ENCODE data around the gene FBLN1.

GRCh38 chr22:45576273-45576625 lies 73.6 kb downstream of the FBLN1 start:
- TF ChIP-seq EWSR1 (IDR thresholded peaks at IDR 0.05; ENCODE audit: borderline replicate concordance, low read depth, partially characterized antibody), result no peak
- TF ChIP-seq SMC3 (conservative IDR thresholded peaks at IDR 0.05; ENCODE audit: insufficient read depth, low read depth, low read length), result no peak
- no peak for TF ChIP-seq ZNF384 (IDR thresholded peaks at IDR 0.05; ENCODE audit: low read depth, low read length)
- TF ChIP-seq CEBPB (tag; IDR thresholded peaks at IDR 0.05), result no peak
- no peak for TF ChIP-seq CEBPG (CRISPR knock-in tag; IDR thresholded peaks at IDR 0.05)
- TF ChIP-seq CEBPG (tag; conservative IDR thresholded peaks at IDR 0.05 in 1 of 2, IDR thresholded peaks at IDR 0.05 in 1 of 2), result no peak

All from K562 (cell line).